PC-3 (cell line): ENCODE results near the gene LMX1A. TPM values are rescaled to one million over a fixed set of nuclear protein-coding genes. Genes with fewer than 3 reads are reported as not detected.

Experiments used
- ATAC-seq: fragments of 200-7000 bp; cut with Tn5 transposase; 2 replicates; pipeline ENCODE4 v1.9.1; 2020; ENCODE audit warnings: mild to moderate bottlenecking, moderate library complexity
- BruUV-seq: library from RNA; stranded (reverse); fragments of 400-500 nt; replicated peaks from 2 replicates; lab custom pipeline; 2021; lab: Mats Ljungman, UMichigan
- CTCF ChIA-PET: fragments of 300-600 bp; sonication (Branson Sonifier 250); formaldehyde crosslinking; loops from one replicate; lab custom pipeline; 2022; ENCODE audit warnings: antibody characterized with exemption; lab: Charles Lee
- POLR2A ChIA-PET: fragments of 300-600 bp; sonication (Branson Sonifier 250); formaldehyde crosslinking; loops from one replicate; lab custom pipeline; 2022; ENCODE audit warnings: antibody characterized with exemption; ENCODE audit not compliant: unreplicated experiment; lab: Charles Lee
- DNase-seq: peaks from one replicate; pipeline ENCODE4 v3.0.0-alpha.2; 2015
- H2AFZ ChIP-seq: fragments of 300-600 bp; sonication (generic); 2 replicates; pipeline ENCODE4 v1.6.0; 2016; ENCODE audit warnings: antibody characterized with exemption, low read length
- H3F3A ChIP-seq: fragments of 300-600 bp; sonication (generic); one replicate; pipeline ENCODE4 v1.6.0; 2017; ENCODE audit warnings: antibody characterized with exemption, low read length, control low read depth, mild to moderate bottlenecking; ENCODE audit not compliant: unreplicated experiment
- H3K27ac ChIP-seq: fragments of 300-600 bp; sonication (generic); 2 replicates; pipeline ENCODE4 v1.5.1; 2016; ENCODE audit warnings: mild to moderate bottlenecking, low read length
- H3K27me3 ChIP-seq: fragments of 300-600 bp; sonication (generic); 2 replicates; pipeline ENCODE4 v1.6.1; 2016; ENCODE audit warnings: low read length, mixed read lengths
- H3K36me3 ChIP-seq: fragments of 300-600 bp; sonication (generic); 2 replicates; pipeline ENCODE4 v1.6.1; 2016; ENCODE audit warnings: low read depth, mixed run types, low read length, mixed read lengths
- H3K4me1 ChIP-seq: fragments of 300-600 bp; sonication (generic); 2 replicates; pipeline ENCODE4 v1.5.1; 2016; ENCODE audit warnings: low read length; ENCODE audit not compliant: insufficient read depth
- H3K4me2 ChIP-seq: fragments of 300-600 bp; sonication (generic); 2 replicates; pipeline ENCODE4 v1.6.0; 2016; ENCODE audit warnings: low read length
- H3K4me3 ChIP-seq: fragments of 300-600 bp; sonication (generic); 2 replicates; pipeline ENCODE4 v1.5.1; 2016; ENCODE audit warnings: mild to moderate bottlenecking, low read length, mixed read lengths
- H3K79me2 ChIP-seq: fragments of 300-600 bp; sonication (generic); 2 replicates; pipeline ENCODE4 v1.6.1; 2017; ENCODE audit warnings: low read length, mixed read lengths
- H3K9ac ChIP-seq: fragments of 300-600 bp; sonication (generic); 2 replicates; pipeline ENCODE4 v1.6.0; 2016; ENCODE audit warnings: mild to moderate bottlenecking, low read length
- H3K9me2 ChIP-seq: fragments of 300-600 bp; sonication (generic); replicated peaks from 2 replicates; pipeline ENCODE4 v1.6.1; 2016; ENCODE audit warnings: mixed run types, low read length, mixed read lengths
- H3K9me3 ChIP-seq: fragments of 300-600 bp; sonication (generic); 2 replicates; pipeline ENCODE4 v1.6.1; 2016; ENCODE audit warnings: low read length, mixed read lengths
- H4K20me1 ChIP-seq: fragments of 300-600 bp; sonication (generic); 2 replicates; pipeline ENCODE4 v1.6.1; 2016; ENCODE audit warnings: low read length, mixed read lengths
- EZH2 ChIP-seq: fragments of 300-600 bp; sonication (generic); IDR thresholded peaks from one replicate; pipeline ENCODE4 v1.6.1; 2017; ENCODE audit warnings: antibody characterized with exemption, mild to moderate bottlenecking, low read length; ENCODE audit not compliant: unreplicated experiment
- EZH2phosphoT487 ChIP-seq: fragments of 300-600 bp; sonication (generic); IDR thresholded peaks from 2 replicates; pipeline ENCODE4 v1.6.1; 2018; ENCODE audit warnings: mild to moderate bottlenecking, antibody characterized with exemption, low read length, borderline replicate concordance
- intact Hi-C: fragments of 100-400 bp; cut with micrococcal nuclease; formaldehyde crosslinking; loops from 2 replicates; pipeline ENCODE4 v1.9.0; 2023
- total RNA-seq: library from RNA; depleted of rRNA; stranded (reverse); fragments of >200 nt; gene quantifications from 2 replicates; pipeline ENCODE4 v1.2.3, GENCODE V29; 2014
- TF ChIP-seq, protein P1 (sequence below): fragments of 300-600 bp; sonication (generic); conservative IDR thresholded peaks from 2 replicates; pipeline ENCODE4 v1.5.1; 2017; ENCODE audit warnings: antibody characterized with exemption, low read depth, mild to moderate bottlenecking, low read length

The LMX1A gene
- total RNA-seq, 1 experiment from 2014 or later, result not detected

DNA sequence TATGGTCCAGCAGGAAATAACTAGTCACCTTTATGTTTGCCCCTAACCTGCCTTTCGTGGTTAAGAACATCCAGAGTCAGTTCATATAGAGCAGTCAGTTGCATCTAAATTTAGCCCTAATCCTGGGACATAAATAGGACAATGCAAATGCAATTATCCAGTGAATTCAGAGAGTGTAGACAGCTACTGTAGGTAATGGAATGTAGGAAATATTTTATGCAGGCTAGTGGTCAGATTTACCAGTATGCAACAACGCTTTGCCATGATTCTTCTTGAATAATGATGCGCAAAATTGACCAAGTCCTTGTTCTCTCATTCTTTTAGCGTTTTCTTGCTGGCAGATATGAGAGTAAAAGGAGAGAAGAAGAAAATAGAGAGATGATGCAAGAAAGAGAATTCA is 165.4 kb downstream of the LMX1A start:
- CTCF ChIA-PET, result no interaction called here

DNA sequence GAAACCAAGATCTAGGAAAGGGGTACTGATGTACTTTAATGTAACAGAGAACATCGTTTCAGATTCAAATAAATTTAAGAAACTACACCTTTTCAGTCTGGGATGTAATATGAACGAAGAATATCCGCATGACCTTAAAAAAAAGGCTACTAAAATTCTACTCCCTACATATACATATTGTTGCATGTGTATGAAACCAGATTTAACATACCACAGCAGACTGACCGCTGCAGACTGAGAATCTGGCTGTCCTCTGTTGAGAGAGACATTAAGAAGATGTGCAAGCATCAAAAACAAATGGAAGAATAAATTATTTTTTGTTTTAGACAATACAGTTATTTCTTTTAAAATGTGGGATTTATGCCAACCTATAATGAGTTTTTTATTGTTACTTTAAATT is 166.6 kb downstream of the LMX1A start:
- Histone ChIP-seq H3K27ac (no peak overlapping the region), H3K36me3 (no peaks in the 10 kb centered on the region), H2AFZ (no peak overlapping the region), H3K4me1 (no peaks in the 10 kb centered on the region), H3K4me2 (no peak overlapping the region), H3K9ac (no peak overlapping the region), H3K4me3 (no peak overlapping the region), H3F3A (no peaks in the 10 kb centered on the region), H3K27me3 (no peaks in the 10 kb centered on the region), H4K20me1 (no peaks in the 10 kb centered on the region), H3K9me3 (no peaks in the 10 kb centered on the region), H3K9me2 (no peaks in the 10 kb centered on the region), H3K79me2 (no peaks in the 10 kb centered on the region)
- intact Hi-C loops, result no loop called here
- BruUV-seq, result no TSS peak
- CTCF ChIA-PET, result no interaction called here
- POLR2A ChIA-PET, result no interaction called here
- TF ChIP-seq, protein P1, sequence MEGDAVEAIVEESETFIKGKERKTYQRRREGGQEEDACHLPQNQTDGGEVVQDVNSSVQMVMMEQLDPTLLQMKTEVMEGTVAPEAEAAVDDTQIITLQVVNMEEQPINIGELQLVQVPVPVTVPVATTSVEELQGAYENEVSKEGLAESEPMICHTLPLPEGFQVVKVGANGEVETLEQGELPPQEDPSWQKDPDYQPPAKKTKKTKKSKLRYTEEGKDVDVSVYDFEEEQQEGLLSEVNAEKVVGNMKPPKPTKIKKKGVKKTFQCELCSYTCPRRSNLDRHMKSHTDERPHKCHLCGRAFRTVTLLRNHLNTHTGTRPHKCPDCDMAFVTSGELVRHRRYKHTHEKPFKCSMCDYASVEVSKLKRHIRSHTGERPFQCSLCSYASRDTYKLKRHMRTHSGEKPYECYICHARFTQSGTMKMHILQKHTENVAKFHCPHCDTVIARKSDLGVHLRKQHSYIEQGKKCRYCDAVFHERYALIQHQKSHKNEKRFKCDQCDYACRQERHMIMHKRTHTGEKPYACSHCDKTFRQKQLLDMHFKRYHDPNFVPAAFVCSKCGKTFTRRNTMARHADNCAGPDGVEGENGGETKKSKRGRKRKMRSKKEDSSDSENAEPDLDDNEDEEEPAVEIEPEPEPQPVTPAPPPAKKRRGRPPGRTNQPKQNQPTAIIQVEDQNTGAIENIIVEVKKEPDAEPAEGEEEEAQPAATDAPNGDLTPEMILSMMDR, result no peak
- TF ChIP-seq EZH2 (no peak), EZH2phosphoT487 (no peak)
- ATAC-seq, result no peak
- no peak for DNase-seq

More for the DNA sequence above, 165.4 kb downstream of the LMX1A start:
- H2AFZ ChIP-seq, result no peak overlapping the region
- DNase-seq, result no peak
- POLR2A ChIA-PET, result no interaction called here
- TF ChIP-seq, protein P1, result no peak
- TF ChIP-seq EZH2phosphoT487 (no peak), EZH2 (no peak)
- no peaks in the 10 kb centered on the region for H3K4me1 ChIP-seq
- no peak overlapping the region for H3K4me2 ChIP-seq
- peaks cover 7% of the 10 kb centered on the region; the same call in 1 of the 2 replicates for H3K27me3 ChIP-seq
- H3K9me2 ChIP-seq, result no peaks in the 10 kb centered on the region
- no peak overlapping the region for H3K4me3 ChIP-seq
- no peaks in the 10 kb centered on the region for H3K9me3 ChIP-seq
- no peak overlapping the region for H3K27ac ChIP-seq
- H4K20me1 ChIP-seq, result no peaks in the 10 kb centered on the region
- H3K9ac ChIP-seq, result no peak overlapping the region
- BruUV-seq, result no TSS peak
- no peak for ATAC-seq
- intact Hi-C loops, result no loop called here
- H3K79me2 ChIP-seq, result no peaks in the 10 kb centered on the region
- H3F3A ChIP-seq, result no peaks in the 10 kb centered on the region
- H3K36me3 ChIP-seq, result no peaks in the 10 kb centered on the region

DNA sequence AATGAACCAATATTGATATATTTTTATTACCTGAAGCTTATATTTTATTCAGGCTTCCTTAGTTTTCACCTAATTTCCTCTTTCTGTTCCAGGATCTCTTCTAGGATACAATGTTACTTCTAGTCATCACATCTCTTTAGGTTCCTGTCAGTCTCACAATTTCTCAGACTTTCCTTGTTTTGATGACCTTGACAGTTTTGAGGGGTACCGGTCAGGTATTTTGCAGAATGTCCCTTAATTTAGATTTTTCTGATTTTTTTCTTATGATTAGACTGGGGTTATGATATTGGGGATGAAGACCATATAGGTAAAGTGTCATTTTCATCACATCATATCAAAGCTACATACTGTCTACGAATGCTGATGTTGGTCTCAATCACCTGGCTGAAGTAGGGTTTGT is 167.5 kb downstream of the LMX1A start:
- Histone ChIP-seq H3K36me3 (no peaks in the 10 kb centered on the region), H2AFZ (no peak overlapping the region), H3K4me3 (no peak overlapping the region), H3K9me3 (no peaks in the 10 kb centered on the region), H3K9me2 (no peaks in the 10 kb centered on the region), H3K79me2 (no peaks in the 10 kb centered on the region), H4K20me1 (no peaks in the 10 kb centered on the region), H3K9ac (no peak overlapping the region), H3K27me3 (no peaks in the 10 kb centered on the region), H3K4me1 (no peaks in the 10 kb centered on the region), H3F3A (no peaks in the 10 kb centered on the region), H3K27ac (no peak overlapping the region), H3K4me2 (no peak overlapping the region)
- TF ChIP-seq EZH2 (no peak), EZH2phosphoT487 (no peak)
- TF ChIP-seq, protein P1, result no peak
- CTCF ChIA-PET, result no interaction called here
- intact Hi-C loops, result no loop called here
- BruUV-seq, result no TSS peak
- no peak for DNase-seq
- POLR2A ChIA-PET, result no interaction called here
- ATAC-seq, result no peak
